OCI-LY7 (cell line): ENCODE results near the gene TIFAB. TPM values are rescaled to one million over a fixed set of nuclear protein-coding genes. Genes with fewer than 3 reads are reported as not detected.

ENCODE experiments used
- BruUV-seq: library from RNA; stranded (reverse); fragments of 400-500 nt; replicated peaks from 2 replicates; lab custom pipeline; 2021; lab: Mats Ljungman, UMichigan
- CTCF ChIA-PET: fragments of 300-600 bp; sonication (Branson Sonifier 250); formaldehyde crosslinking; loops from one replicate; lab custom pipeline; 2022; ENCODE audit warnings: antibody characterized with exemption; ENCODE audit not compliant: unreplicated experiment; lab: Charles Lee
- POLR2A ChIA-PET: fragments of 300-600 bp; sonication (Branson Sonifier 250); formaldehyde crosslinking; loops from one replicate; lab custom pipeline; 2022; ENCODE audit warnings: antibody characterized with exemption; lab: Charles Lee
- DNase-seq: peaks from one replicate; pipeline ENCODE4 v3.0.0-alpha.2; 2015; ENCODE audit warnings: low spot score
- H2AFZ ChIP-seq: fragments of 200-600 bp; sonication (generic), shearing (Covaris generic); 2 replicates; pipeline ENCODE4 v1.6.1; 2014; ENCODE audit warnings: mild to moderate bottlenecking, antibody characterized with exemption, low read length, moderate library complexity
- H3K27ac ChIP-seq: fragments of 200-600 bp; sonication (generic); 2 replicates; pipeline ENCODE4 v1.5.1; 2014; ENCODE audit warnings: mixed run types, low read depth, mild to moderate bottlenecking, moderate library complexity, low read length, inconsistent platforms; ENCODE audit not compliant: poor library complexity, severe bottlenecking
- H3K36me3 ChIP-seq: fragments of 200-600 bp; sonication (generic); 2 replicates; pipeline ENCODE4 v1.6.1; 2014; ENCODE audit warnings: mild to moderate bottlenecking, antibody characterized with exemption, low read length, moderate library complexity, mixed read lengths; ENCODE audit not compliant: insufficient read depth
- H3K4me1 ChIP-seq: fragments of 200-600 bp; sonication (generic); 2 replicates; pipeline ENCODE4 v1.5.1; 2014; ENCODE audit warnings: mild to moderate bottlenecking, low read length; ENCODE audit not compliant: insufficient read depth, poor library complexity, severe bottlenecking
- H3K4me2 ChIP-seq: fragments of 200-600 bp; sonication (generic); 2 replicates; pipeline ENCODE4 v1.6.1; 2014; ENCODE audit warnings: mild to moderate bottlenecking, low read length
- H3K4me3 ChIP-seq: fragments of 200-600 bp; sonication (generic); 2 replicates; pipeline ENCODE4 v1.5.1; 2014; ENCODE audit warnings: mild to moderate bottlenecking, low read depth, low read length; ENCODE audit not compliant: poor library complexity, severe bottlenecking
- H3K79me2 ChIP-seq: fragments of 200-600 bp; sonication (generic); 2 replicates; pipeline ENCODE4 v1.6.1; 2016; ENCODE audit warnings: low read depth, mild to moderate bottlenecking, low read length, moderate library complexity, mixed read lengths; ENCODE audit not compliant: insufficient read depth
- H3K9me2 ChIP-seq: fragments of 200-600 bp; sonication (generic); 2 replicates; pipeline ENCODE4 v1.6.1; 2016; ENCODE audit warnings: mild to moderate bottlenecking, low read length, mixed read lengths; ENCODE audit not compliant: insufficient read depth
- H3K9me3 ChIP-seq: fragments of 200-600 bp; sonication (generic); 2 replicates; pipeline ENCODE4 v1.6.1; 2014; ENCODE audit warnings: mild to moderate bottlenecking, mixed run types, low read length, mixed read lengths
- H4K20me1 ChIP-seq: fragments of 200-600 bp; sonication (generic); 2 replicates; pipeline ENCODE4 v1.6.1; 2014; ENCODE audit warnings: mild to moderate bottlenecking, antibody characterized with exemption, low read length, moderate library complexity, mixed read lengths; ENCODE audit not compliant: insufficient read depth
- CTCF ChIP-seq: fragments of 200-600 bp; sonication (generic); conservative IDR thresholded peaks from 2 replicates; pipeline ENCODE4 v1.5.1; 2014; ENCODE audit warnings: mild to moderate bottlenecking, antibody characterized with exemption, low read length, moderate library complexity, mixed read lengths
- EZH2phosphoT487 ChIP-seq: fragments of 200-600 bp; sonication (generic); IDR thresholded peaks from 2 replicates; pipeline ENCODE4 v1.6.1; 2018; ENCODE audit warnings: low read depth, borderline replicate concordance, mild to moderate bottlenecking, mixed run types, antibody characterized with exemption, low read length, moderate library complexity, mixed read lengths
- intact Hi-C: fragments of 100-400 bp; cut with micrococcal nuclease; formaldehyde crosslinking; loops from one replicate; pipeline ENCODE4 v1.10.0; 2022; ENCODE audit not compliant: unreplicated experiment
- total RNA-seq, 2 experiments: library from RNA; depleted of rRNA in 1 of 2; stranded (reverse); fragments of >200 nt in 1 of 2; shearing (Covaris generic) in 1 of 2; gene quantifications; 2 replicates each; pipeline ENCODE4 v1.2.3, GENCODE V29; 2014 to 2022

The TIFAB gene
- total RNA-seq, 2 experiments from 2014 or later: not detected

- CTCF ChIA-PET: no interaction called here
- intact Hi-C loops: no loop called here
Measured at GRCh38 chr5:135487839-135488514, 35.8 kb upstream of the TIFAB start.

GRCh38 chr5:135487037-135487395 lies 34.9 kb upstream of the TIFAB start:
- Histone ChIP-seq H2AFZ (no peak overlapping the region), H3K79me2 (no peaks in the 10 kb centered on the region), H3K27ac (no peak overlapping the region), H3K4me2 (no peak overlapping the region), H3K4me1 (no peaks in the 10 kb centered on the region), H3K9me3 (no peaks in the 10 kb centered on the region), H3K4me3 (no peak overlapping the region), H4K20me1 (no peaks in the 10 kb centered on the region), H3K36me3 (no peaks in the 10 kb centered on the region), H3K9me2 (no peaks in the 10 kb centered on the region)
- TF ChIP-seq CTCF (no peak), EZH2phosphoT487 (no peak)
- no peak for DNase-seq
- POLR2A ChIA-PET: interaction anchor here (0.6 kb wide), 1 partner anchor 697 kb away, joined by 3 read pairs; no protein-coding TSS in a partner anchor
- intact Hi-C loops: no loop called here
- no TSS peak for BruUV-seq
- CTCF ChIA-PET: no interaction called here

More at GRCh38 chr5:135487839-135488514, 35.8 kb upstream of the TIFAB start:
- Histone ChIP-seq H2AFZ (no peak overlapping the region), H3K9me2 (no peaks in the 10 kb centered on the region), H3K4me1 (no peaks in the 10 kb centered on the region), H3K4me2 (no peak overlapping the region), H3K4me3 (no peak overlapping the region), H3K9me3 (no peaks in the 10 kb centered on the region), H4K20me1 (no peaks in the 10 kb centered on the region), H3K36me3 (no peaks in the 10 kb centered on the region), H3K27ac (no peak overlapping the region), H3K79me2 (no peaks in the 10 kb centered on the region)
- BruUV-seq: no TSS peak
- TF ChIP-seq CTCF (no peak), EZH2phosphoT487 (no peak)
- DNase-seq: no peak
- POLR2A ChIA-PET: no interaction called here

GRCh38 chr5:135486131-135487036 lies 34.2 kb upstream of the TIFAB start:
- POLR2A ChIA-PET: interaction anchor here (0.6 kb wide), 1 partner anchor 698 kb away, joined by 3 read pairs; no protein-coding TSS in a partner anchor
- intact Hi-C loops: no loop called here
- TF ChIP-seq CTCF: no peak
- TF ChIP-seq EZH2phosphoT487: no peak
- Histone ChIP-seq H4K20me1 (no peaks in the 10 kb centered on the region), H3K4me3 (no peak overlapping the region), H3K27ac (no peak overlapping the region), H2AFZ (no peak overlapping the region), H3K36me3 (no peaks in the 10 kb centered on the region), H3K4me2 (no peak overlapping the region), H3K9me3 (no peaks in the 10 kb centered on the region), H3K4me1 (no peaks in the 10 kb centered on the region), H3K79me2 (no peaks in the 10 kb centered on the region), H3K9me2 (no peaks in the 10 kb centered on the region)
- no TSS peak for BruUV-seq
- CTCF ChIA-PET: no interaction called here
- DNase-seq: no peak
